Mononuclear cell (primary cell): Measurements from ENCODE around the gene STPG3. TPM values are rescaled to one million over a fixed set of nuclear protein-coding genes. Genes with fewer than 3 reads are reported as not detected.
"Not testable (repeated sequence)": the region's sequence is repeated elsewhere in the genome, so short reads cannot be mapped to it uniquely, and the experiment has no call there.

ENCODE experiments used
- H3K27me3 ChIP-seq: 2 replicates; pipeline ENCODE4 v1.6.0; 2011; ENCODE audit warnings: low read length, control low read depth; ENCODE audit not compliant: insufficient read depth
- H3K4me1 ChIP-seq: 2 replicates; pipeline ENCODE4 v1.5.1; 2011; ENCODE audit warnings: mild to moderate bottlenecking, low read length, control low read depth; ENCODE audit not compliant: insufficient read depth
- H3K4me3 ChIP-seq: 2 replicates; pipeline ENCODE4 v1.5.1; 2011; ENCODE audit warnings: mild to moderate bottlenecking, low read length, moderate library complexity
- H3K9me3 ChIP-seq: 2 replicates; pipeline ENCODE4 v1.5.1; 2011; ENCODE audit warnings: low read depth, mild to moderate bottlenecking, control low read depth, low read length
- total RNA-seq: library from RNA; depleted of rRNA; stranded (reverse); fragments of >200 nt; gene quantifications from one replicate; pipeline ENCODE4 v1.2.3, GENCODE V29; 2012

STPG3 gene
- total RNA-seq, 1 donor = not detected

DNA sequence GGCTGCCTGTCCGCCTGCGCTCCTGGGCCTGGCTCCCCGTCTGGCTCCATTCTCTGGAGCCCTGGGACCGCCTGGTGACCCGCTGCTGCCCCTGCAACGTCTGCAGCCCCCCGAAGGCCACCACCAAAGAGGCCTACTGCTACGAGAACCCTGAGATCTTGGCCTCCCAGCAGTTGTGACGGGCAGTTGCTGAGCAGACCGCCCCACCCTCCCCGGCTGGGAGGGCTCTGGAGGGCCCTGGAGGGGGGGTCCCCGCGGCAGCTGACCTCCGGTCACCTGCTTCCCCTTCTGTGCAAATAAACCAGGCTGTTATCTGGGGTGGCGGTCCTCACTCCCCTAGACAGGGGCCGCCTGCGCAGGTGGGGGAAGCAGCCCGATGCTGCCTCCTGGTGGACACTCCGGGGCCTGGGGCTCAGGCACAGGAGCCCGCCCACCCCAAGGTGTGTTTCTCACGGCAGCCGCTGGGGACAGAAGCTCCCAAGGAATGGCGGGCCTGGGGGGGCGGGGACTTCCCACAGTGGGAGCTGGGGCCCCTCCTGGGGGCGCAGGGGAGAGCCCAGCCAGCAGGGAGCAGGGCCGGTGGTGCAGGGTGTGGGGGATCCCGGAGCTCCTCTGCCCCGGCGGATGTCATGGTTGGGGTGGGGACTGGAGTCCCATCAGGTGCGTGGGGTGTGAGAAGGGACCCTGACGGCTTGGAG, 14.7 kb upstream of the STPG3 start:
- Histone ChIP-seq H3K9me3 (no peaks in the 10 kb centered on the region), H3K27me3 (no peaks in the 10 kb centered on the region), H3K4me3 (no peak overlapping the region), H3K4me1 (peaks cover 38% of the 10 kb centered on the region)

DNA sequence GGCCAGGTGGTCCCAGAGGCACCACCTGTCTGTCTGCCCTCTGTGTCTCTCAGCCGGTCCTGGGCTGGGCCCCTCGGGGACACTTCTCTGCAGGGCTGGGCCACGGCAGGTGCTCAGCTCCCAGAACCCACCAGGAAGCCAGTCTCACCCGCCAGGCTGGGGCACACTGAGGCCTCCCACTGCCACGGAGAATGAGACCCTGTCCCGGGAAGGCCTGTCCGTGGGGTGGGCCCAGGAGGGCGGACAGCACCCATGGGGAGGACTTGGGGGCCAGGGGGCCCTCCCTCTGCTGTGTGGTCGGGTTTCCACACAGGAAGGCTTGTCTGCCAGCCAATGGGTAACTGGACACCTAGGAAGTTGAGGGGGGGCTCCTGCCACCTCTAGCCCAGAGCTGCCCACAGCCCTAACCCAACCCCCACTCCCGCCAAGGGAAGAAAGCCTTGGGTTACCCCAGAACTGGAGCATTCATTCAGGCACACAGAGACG, 14.1 kb upstream of the STPG3 start:
- no peaks in the 10 kb centered on the region for H3K27me3 ChIP-seq
- H3K4me3 ChIP-seq = no peak overlapping the region
- no peaks in the 10 kb centered on the region for H3K9me3 ChIP-seq
- H3K4me1 ChIP-seq = peaks cover 41% of the 10 kb centered on the region

- Histone ChIP-seq H3K9me3 (no peaks in the 10 kb centered on the region), H3K4me1 (peaks cover 52% of the 10 kb centered on the region), H3K4me3 (no peak overlapping the region), H3K27me3 (no peaks in the 10 kb centered on the region)
These were observed 13.0 kb upstream of the STPG3 start for GRCh38 chr9:137237759-137238726.

- H3K9me3 ChIP-seq, H3K27me3 ChIP-seq: not testable (repeated sequence)
- Histone ChIP-seq H3K4me1 (peaks cover 55% of the 10 kb centered on the region), H3K4me3 (peak overlapping the region; percentile 61)
These were observed 11.4 kb upstream of the STPG3 start for GRCh38 chr9:137239541-137240200.

GRCh38 chr9:137240318-137240840, 10.7 kb upstream of the STPG3 start:
- no peaks in the 10 kb centered on the region for H3K27me3 ChIP-seq
- no peaks in the 10 kb centered on the region for H3K9me3 ChIP-seq
- H3K4me1 ChIP-seq = peaks cover 55% of the 10 kb centered on the region
- peak overlapping the region; percentile 61 for H3K4me3 ChIP-seq

GRCh38 chr9:137240841-137241489, 10.1 kb upstream of the STPG3 start, which contains the start of gene TUBB4B:
Gene TUBB4B, plus strand, starts transcription at chr9:137241287. Its CDS starts 74 bp downstream, at chr9:137241361.
- Histone ChIP-seq H3K4me3 (peak within 1 kb of the TSS; percentile 65), H3K27me3 (no peaks in the 10 kb centered on the region), H3K4me1 (peaks cover 53% of the 10 kb centered on the region), H3K9me3 (no peaks in the 10 kb centered on the region)

- peak overlapping the region; percentile 65 for H3K4me3 ChIP-seq
- no peaks in the 10 kb centered on the region for H3K27me3 ChIP-seq
- peaks cover 46% of the 10 kb centered on the region for H3K4me1 ChIP-seq
- no peaks in the 10 kb centered on the region for H3K9me3 ChIP-seq
These were observed 9.4 kb upstream of the STPG3 start for GRCh38 chr9:137241490-137242268.

DNA sequence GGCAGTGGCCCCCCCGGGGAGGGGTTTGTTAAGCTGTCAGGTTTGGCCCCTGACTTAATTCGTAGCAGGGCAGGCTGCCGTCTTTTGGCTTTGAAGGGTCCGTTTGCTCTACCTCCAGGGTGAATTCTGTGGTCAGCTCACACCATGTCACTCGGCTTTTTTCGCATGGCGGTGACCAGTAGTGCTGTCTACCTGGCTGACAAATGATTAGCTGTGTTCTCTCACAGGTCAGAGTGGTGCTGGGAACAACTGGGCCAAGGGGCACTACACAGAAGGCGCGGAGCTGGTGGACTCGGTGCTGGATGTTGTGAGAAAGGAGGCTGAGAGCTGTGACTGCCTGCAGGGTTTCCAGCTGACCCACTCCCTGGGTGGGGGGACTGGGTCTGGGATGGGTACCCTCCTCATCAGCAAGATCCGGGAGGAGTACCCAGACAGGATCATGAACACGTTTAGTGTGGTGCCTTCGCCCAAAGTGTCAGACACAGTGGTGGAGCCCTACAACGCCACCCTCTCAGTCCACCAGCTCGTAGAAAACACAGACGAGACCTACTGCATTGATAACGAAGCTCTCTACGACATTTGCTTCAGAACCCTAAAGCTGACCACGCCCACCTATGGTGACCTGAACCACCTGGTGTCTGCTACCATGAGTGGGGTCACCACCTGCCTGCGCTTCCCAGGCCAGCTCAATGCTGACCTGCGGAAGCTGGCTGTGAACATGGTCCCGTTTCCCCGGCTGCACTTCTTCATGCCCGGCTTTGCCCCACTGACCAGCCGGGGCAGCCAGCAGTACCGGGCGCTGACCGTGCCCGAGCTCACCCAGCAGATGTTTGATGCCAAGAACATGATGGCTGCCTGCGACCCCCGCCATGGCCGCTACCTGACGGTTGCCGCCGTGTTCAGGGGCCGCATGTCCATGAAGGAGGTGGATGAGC, 8.6 kb upstream of the STPG3 start:
- Histone ChIP-seq H3K27me3 (no peaks in the 10 kb centered on the region), H3K4me3 (peak overlapping the region; percentile 65), H3K9me3 (no peaks in the 10 kb centered on the region), H3K4me1 (peaks cover 38% of the 10 kb centered on the region)

DNA sequence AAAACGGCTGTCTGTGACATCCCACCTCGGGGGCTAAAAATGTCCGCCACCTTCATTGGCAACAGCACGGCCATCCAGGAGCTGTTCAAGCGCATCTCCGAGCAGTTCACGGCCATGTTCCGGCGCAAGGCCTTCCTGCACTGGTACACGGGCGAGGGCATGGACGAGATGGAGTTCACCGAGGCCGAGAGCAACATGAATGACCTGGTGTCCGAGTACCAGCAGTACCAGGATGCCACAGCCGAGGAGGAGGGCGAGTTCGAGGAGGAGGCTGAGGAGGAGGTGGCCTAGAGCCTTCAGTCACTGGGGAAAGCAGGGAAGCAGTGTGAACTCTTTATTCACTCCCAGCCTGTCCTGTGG, 7.8 kb upstream of the STPG3 start:
- not testable (repeated sequence) for H3K9me3 ChIP-seq, H3K4me3 ChIP-seq, H3K27me3 ChIP-seq
- peaks cover 38% of the 10 kb centered on the region for H3K4me1 ChIP-seq

GRCh38 chr9:137243626-137244485, 7.2 kb upstream of the STPG3 start:
- H3K9me3 ChIP-seq = no peaks in the 10 kb centered on the region
- H3K4me1 ChIP-seq = peaks cover 34% of the 10 kb centered on the region
- H3K27me3 ChIP-seq = no peaks in the 10 kb centered on the region
- H3K4me3 ChIP-seq = no peak overlapping the region

DNA sequence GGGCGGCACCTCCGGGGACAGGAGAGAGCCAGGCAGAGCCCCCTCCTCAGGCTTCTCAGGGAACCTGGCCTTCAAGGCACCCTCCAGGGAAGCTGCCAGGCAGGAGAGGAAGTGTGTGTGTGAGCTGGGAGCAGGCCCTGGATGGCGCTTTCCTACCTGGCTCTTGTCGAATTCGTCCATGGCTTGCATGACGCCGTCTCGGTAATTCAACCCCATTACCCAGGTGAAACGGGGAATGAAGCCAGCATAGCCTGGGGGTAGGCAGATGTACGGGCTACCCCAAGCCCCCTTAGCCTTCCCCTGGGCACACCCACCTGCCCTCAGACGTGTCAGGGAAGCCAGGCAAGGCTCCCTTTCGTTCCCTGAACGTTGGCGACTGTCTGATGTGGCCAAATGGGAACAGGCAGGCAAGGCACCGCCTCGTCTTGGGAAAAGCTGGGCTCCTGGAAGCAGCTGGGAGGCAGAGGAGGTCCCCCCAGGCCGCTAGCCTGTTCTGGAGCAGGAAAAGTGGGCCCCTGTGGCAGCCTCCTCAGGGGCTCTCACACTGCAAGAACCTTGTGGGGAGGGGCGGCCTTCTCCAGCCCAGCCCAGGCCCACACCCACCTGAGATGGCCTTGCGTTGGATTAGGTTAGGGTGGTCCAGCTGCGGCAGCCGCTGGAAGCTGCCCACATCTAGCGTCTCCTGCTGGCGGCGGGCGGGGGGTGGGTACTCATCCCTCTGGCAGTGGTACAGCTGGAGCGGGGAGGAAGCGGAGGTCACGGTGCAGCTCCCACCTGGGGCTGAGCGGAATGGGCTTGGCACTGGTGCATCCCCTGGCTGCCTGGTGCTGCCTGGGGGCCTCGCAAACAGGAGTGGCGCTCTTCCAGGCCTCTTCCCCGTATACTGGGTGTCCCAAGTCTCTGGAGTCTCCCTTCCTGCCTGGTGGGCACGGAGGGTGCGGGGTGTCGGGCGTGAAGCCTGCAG, 6.3 kb upstream of the STPG3 start:
- peaks cover 25% of the 10 kb centered on the region for H3K4me1 ChIP-seq
- H3K27me3 ChIP-seq = no peaks in the 10 kb centered on the region
- H3K4me3 ChIP-seq = no peak overlapping the region
- no peaks in the 10 kb centered on the region for H3K9me3 ChIP-seq
